ENCODE data around the gene IL17RA.

GRCh38 chr22:17072877-17073276 lies 11.9 kb upstream of the IL17RA start:
- TF ChIP-seq REST (IDR thresholded peaks at IDR 0.05; ENCODE audit: insufficient read depth in 1 of 2, low read depth in 2 of 2, low read length in 2 of 2) (no peak), SIN3A (IDR thresholded peaks at IDR 0.05; ENCODE audit: borderline replicate concordance, insufficient read depth, low read length) (no peak), TAF1 (IDR thresholded peaks at IDR 0.05; ENCODE audit: borderline replicate concordance, insufficient read depth, low read length) (no peak)
